Liver (tissue), 3 donors: ENCODE data around the gene SCAF1.

ENCODE experiments used
- ATF3 ChIP-seq: IDR thresholded peaks from 2 replicates; pipeline ENCODE4 v1.6.1; 2016; ENCODE audit warnings: antibody characterized with exemption
- MAX ChIP-seq: IDR thresholded peaks from 2 replicates; pipeline ENCODE4 v1.6.1; 2016; ENCODE audit warnings: antibody characterized with exemption
- TAF1 ChIP-seq: conservative IDR thresholded peaks from 2 replicates; pipeline ENCODE4 v1.6.1; 2016; ENCODE audit warnings: antibody characterized with exemption, mild to moderate bottlenecking
- TF ChIP-seq, protein P1 (sequence below): fragments of 150-350 bp; IDR thresholded peaks from 2 replicates; pipeline ENCODE4 v1.5.1; 2017; ENCODE audit warnings: improper control_type of control experiment, low read depth, low read length; ENCODE audit not compliant: missing input control
- donor health status: healthy.
- donor health status: healthy.

- TF ChIP-seq, protein P1, sequence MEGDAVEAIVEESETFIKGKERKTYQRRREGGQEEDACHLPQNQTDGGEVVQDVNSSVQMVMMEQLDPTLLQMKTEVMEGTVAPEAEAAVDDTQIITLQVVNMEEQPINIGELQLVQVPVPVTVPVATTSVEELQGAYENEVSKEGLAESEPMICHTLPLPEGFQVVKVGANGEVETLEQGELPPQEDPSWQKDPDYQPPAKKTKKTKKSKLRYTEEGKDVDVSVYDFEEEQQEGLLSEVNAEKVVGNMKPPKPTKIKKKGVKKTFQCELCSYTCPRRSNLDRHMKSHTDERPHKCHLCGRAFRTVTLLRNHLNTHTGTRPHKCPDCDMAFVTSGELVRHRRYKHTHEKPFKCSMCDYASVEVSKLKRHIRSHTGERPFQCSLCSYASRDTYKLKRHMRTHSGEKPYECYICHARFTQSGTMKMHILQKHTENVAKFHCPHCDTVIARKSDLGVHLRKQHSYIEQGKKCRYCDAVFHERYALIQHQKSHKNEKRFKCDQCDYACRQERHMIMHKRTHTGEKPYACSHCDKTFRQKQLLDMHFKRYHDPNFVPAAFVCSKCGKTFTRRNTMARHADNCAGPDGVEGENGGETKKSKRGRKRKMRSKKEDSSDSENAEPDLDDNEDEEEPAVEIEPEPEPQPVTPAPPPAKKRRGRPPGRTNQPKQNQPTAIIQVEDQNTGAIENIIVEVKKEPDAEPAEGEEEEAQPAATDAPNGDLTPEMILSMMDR: no peak
- TF ChIP-seq ATF3 (no peak), TAF1 (no peak), MAX (no peak)
These were observed 48.2 kb downstream of the SCAF1 start for GRCh38 chr19:49690079-49690655.
